Embryonic facial prominence (tissue), 1 donor: ENCODE data around the gene IARS1.

ENCODE experiments used
- DNase-seq: peaks from one replicate; pipeline ENCODE4 v3.0.0-alpha.2; 2016; ENCODE audit errors: extremely low spot score

The IARS1 gene

DNA sequence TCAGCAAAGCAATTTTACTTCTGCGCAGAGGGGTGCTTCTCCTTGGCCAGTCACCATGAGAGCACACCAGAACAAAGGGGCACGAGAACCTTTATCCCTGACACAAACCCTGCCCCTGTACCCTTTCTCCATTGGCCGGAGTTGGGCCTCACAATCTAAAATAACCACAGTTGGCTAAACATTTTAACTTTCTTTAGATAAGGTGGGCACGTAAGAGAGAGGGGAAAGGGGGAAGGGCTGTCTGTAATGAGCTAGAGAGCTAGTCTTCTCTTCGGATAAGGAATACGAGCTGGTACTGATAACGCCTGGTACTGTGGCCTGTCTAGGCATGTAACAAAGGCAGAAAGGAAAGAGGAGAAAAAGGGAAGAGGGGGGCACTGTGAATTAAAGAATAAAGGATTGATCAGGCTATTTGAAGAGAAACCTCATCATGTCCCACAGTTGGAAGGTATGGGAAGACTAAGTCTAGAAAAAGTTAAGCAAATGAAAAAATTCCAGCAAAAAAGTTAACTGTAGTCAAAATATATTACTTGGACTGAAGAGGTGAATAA lies 1.8 kb upstream of the IARS1 start:
- no peak for DNase-seq

DNA sequence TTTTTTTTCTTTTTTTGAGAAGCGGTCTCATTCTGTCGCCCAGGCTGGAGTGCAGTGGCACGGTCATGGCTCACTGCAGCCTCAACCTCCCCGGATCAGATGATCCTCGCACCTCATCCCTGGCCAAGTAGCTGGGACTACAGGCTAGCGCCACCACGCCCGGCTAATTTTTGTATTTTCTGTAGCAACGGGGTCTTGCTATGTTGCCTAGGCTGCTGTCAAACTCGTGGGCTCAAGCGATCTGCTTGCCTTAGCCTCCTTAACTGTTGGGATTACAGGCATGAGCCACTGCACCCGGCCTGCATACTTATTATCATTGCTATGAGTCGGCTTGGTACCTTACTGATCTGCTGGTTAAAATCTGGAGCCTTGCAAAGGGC lies 790 bp upstream of the IARS1 start:
- no peak for DNase-seq

DNA sequence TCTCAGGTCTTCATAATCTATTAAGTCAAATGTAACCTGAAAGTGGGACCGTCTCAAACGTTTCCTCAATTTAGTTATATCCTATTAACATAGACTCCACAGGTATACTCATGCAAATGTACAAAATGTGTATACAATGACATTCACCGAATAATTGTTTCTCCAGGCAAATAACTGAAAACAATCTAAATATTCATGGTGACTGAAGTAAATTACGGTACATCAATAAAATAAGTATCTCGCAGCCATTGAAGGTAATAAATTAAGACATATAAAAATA lies 482 bp downstream of the IARS1 start:
- DNase-seq = no peak

DNA sequence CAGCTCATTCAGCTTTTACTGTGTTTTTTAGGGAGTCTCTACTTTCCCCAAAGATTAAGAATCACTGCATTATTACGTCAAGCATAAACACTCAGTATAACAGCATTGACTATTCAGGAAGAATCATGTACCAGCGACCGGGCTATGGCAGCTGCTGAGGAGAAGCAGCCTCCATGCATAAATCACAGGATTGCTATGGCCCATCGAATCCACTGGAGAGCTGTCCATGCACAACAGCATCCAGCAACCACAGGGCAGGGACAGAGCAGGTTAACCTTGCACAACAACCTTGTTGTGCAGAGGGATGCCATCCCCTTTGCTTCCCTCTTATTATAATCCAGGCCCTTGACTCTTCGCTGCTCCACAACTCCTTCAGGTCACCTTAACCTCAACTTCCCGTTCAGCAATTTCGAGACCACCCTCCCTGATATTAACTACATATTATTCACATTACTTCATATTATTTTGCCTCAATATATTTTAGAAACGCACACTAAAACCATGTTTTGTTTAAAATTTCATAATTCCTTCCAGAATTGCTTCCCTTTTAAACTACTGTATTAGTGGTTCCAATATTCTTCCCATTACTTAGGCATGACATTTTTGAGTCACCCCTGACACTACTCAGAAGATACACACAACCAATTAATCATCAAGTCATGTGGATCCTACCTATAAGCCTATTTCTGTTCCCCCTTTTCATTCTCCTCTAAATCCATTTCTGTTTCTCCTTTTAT lies 991 bp downstream of the IARS1 start:
- no peak for DNase-seq

- DNase-seq = no peak
These were observed 1.9 kb downstream of the IARS1 start for GRCh38 chr9:92291577-92291976.

DNA sequence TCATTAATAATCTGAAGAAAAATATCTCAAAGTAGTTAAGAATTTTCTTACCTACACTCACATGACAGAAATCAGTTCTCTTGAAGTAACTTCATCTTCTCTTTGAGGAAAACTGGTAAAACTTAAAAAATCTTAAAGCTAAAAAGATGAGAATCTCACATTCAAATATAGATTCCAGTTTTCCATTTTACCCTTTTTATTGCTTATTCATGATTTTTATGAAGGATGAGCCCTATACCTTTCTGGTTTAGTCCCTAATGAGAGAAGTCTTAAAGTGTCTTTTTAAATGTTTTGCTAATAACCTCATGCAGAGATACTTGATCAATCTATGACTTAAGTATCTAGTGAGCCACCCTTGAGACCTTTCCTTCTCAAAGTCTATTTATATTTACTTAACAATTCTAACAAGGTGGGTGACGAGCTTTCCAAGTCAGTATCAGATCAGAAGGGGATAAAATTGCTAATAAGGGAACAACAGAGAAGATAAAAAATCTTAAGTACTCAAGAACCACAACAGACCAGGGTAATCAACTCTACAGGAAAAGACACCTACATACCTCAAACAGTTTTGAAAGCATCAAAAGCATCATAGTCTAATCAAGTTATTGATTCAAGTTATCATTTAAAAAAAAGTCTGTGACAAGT lies 2.6 kb downstream of the IARS1 start:
- DNase-seq = no peak

- no peak for DNase-seq
These were observed 3.6 kb downstream of the IARS1 start for GRCh38 chr9:92289708-92290390.

GRCh38 chr9:92279302-92279701 lies 14.2 kb downstream of the IARS1 start:
- DNase-seq = no peak

DNA sequence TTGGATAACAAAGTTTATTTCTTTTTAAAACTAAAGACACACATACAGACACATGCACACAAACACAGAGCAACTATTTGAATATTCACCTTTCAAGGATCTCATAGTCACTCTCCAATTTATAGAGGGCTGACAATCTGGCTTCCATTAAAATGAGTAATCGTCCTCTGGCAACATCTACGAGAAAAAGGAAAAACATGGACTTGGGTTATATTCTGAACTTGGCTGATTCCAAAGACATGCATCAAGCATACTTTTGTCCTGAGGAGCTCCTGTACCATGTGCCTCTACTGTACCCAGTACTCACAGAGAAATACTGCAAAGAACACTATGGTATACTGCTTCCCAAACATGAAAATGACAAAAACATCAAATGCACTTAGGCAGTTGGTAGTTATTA lies 15.4 kb downstream of the IARS1 start:
- DNase-seq = no peak

GRCh38 chr9:92276331-92277032 lies 17.0 kb downstream of the IARS1 start:
- no peak for DNase-seq

GRCh38 chr9:92275541-92275940 lies 18.0 kb downstream of the IARS1 start:
- no peak for DNase-seq

DNA sequence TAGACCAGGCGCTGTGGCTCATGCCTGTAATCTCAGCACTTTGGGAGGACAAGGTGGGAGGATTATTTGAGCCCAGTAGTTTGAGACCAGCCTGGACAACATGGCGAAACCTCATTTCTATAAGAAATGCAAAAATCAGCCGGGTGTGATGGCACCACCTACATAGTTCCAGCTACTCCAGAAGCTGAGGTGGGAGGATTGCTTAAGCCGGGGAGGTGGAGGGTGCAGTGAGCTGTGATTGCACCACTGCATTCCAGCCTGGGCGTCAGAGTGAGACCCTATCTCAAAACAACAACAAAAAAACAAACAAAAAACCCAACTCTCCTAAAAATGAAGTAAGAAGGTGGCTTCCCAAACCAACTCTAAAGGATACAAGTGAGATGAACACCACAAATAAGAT lies 23.0 kb downstream of the IARS1 start:
- no peak for DNase-seq

DNA sequence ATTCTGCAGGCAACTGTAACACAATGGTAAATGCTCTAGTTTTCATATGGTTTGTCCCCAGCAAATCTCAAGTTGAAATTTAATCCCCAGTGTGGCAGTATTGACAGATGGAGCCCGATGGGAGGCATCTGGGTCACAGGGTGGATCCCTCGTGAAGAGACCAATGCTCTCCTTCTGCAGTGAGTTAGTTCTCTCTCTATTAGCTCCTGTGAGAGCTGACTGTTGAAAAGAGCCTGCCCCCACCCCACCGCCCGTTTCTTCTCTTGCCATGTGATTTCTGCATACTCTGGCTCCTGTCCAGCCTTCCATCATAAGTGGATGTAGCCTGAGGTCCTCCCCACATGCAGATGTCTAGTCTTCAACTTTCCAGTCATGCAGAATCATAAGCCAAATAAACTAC lies 27.0 kb downstream of the IARS1 start:
- no peak for DNase-seq

GRCh38 chr9:92265154-92265553 lies 28.3 kb downstream of the IARS1 start:
- DNase-seq = no peak

DNA sequence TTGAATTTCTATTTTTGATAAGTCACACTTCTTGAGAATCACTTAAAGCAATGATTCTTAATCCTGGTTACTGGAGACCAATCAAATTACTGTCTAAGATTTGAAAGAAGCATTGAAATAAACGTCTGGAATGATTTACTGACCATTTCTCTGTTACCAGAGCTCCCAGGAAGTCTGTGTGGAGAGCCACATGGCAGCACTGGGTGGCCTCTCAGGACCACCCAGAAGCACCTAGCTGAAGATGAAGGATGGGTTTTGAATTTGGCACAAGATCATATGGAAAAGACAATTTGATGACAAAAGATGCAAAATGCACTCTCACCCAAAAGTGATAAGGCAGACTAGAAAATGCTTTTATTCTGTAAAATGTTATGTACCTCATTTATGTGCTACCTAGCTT lies 30.4 kb downstream of the IARS1 start:
- DNase-seq = no peak

DNA sequence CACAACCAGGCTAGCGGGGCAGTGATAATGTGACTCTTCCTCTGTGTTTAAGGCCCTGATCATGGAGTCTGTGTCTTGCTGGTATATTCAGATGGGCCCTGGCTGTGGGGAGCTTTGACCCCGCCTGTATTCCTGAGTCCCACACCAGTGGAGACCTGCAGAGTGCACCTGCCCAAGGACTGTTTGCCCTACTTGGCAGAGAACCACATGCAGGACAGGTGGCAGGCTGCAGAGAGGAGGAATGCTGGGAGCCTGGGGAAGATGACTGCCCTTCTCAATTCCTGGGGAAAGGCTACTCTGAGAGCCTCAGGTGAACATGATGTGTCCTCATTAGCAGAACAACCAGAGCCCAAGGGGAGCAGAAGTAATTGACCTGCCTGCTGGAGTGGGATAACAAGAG lies 36.2 kb downstream of the IARS1 start:
- DNase-seq = no peak

DNA sequence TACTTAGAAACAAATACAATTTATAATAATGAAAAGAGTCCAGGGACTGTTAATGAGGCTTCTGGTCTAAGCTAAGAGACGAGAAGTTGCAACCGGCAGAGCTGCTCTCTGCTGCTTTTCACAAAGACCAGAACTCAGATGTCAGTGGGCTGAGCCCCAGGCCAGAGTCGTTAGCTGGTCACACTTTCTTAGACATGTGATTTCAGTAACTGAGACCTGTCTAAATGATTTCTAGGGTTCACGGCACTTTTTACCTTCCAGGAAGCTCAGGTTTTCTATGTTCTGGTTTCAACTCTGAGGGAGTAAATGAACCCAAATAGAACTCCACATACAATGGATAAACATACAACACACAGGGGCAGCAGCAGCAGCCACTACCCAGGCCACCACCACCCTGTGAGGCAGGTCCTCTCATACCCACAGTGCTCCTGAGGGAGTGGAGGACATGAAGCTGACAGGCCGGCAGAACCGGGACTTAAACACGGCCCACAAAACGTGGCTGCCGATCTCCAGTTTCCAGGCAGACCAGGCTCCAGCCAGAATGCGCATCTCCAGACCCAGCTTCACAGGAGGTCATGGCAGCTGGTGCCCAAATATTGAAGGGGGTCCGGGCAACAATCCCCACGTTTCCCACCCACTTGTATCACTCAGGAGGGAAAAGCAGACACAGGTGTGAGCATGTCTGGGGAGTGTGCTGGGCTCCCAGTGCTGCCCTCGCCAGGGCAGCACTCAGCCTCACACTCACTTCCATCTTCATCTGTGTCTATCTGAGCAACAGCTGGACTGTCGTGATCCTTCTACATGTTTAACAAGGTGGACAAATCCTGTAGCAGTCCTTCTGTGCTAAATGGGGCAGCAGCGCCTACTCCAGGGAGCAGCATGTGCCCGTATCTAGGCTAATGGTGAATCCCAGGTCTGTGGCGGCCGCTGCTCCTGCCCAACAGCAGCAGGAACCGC lies 38.8 kb downstream of the IARS1 start:
- no peak for DNase-seq

- DNase-seq = no peak
These were observed 39.8 kb downstream of the IARS1 start for GRCh38 chr9:92253656-92254055.

DNA sequence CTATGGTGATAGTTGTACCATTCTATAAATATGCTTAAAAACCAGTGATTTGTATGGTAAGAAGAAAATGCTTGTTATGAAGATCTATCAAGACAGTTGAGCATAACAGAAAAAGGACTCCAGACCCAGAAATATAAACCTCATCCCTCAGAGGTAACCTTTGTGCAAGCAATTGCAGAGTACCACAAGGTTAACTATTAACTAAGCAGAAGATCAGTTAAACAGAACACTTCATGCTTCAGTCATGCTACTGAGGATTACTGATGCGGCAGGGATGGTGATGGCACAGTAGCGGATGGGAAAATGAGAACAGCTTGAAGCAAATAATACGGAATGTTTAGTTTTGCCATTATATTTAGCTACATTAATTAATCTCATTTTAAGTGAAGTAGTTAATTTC lies 45.5 kb downstream of the IARS1 start:
- no peak for DNase-seq

DNA sequence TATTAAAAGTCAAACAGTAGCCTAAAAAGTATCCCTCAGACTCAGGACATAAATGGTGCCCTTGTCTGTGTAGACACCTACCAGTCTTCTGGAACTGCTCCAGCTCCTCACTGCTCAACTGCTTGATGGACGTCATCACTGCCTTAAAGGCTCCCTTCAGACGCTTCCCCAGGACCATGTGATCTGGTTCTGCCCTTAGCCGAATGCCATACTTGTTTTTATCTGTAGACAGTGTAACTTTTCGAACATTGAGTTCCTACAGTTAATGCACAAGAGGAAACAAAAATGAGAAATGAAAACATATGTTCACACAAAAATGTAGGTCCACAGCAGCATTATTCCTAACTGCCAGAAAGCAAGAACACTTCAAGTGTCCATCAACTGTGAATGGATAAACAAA lies 46.2 kb downstream of the IARS1 start:
- no peak for DNase-seq
